GM21381 (cell line): ENCODE data around the gene APPL2.
"Not testable (repeated sequence)": the region's sequence is repeated elsewhere in the genome, so short reads cannot be mapped to it uniquely, and the experiment has no call there.

Source experiments
- ATAC-seq: cut with Tn5 transposase; IDR thresholded peaks from one replicate; pipeline ENCODE4 v1.9.1; 2021; ENCODE audit warnings: mild to moderate bottlenecking, moderate library complexity; ENCODE audit not compliant: unreplicated experiment

Gene APPL2

GRCh38 chr12:105257321-105257728 is 21.4 kb upstream of the APPL2 start:
- ATAC-seq = no peak

DNA sequence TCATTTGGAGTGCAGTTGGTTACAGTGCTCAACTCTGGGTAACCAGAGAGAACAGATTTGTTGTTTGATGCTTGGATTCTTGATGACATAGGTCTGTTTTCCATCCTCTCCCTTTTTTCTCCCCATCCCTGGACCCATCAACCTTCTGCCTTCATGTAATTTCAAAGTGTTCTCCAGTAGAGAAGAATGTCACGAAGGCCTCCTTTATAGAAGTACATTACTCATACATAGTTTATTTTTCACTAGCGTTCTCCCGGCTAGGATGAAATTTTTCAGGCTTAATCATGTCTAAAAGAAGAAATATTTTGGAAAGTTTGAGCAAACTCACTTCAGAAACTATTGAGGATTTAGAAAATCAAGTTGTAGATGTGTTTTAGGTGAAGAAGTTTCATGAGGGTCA is 20.9 kb upstream of the APPL2 start:
- no peak for ATAC-seq

GRCh38 chr12:105256431-105256830 is 20.5 kb upstream of the APPL2 start:
- not testable (repeated sequence) for ATAC-seq

GRCh38 chr12:105256011-105256410 is 20.0 kb upstream of the APPL2 start:
- ATAC-seq = no peak

GRCh38 chr12:105253866-105254513 is 18.0 kb upstream of the APPL2 start:
- ATAC-seq = no peak

GRCh38 chr12:105252901-105253300 is 16.9 kb upstream of the APPL2 start:
- no peak for ATAC-seq

DNA sequence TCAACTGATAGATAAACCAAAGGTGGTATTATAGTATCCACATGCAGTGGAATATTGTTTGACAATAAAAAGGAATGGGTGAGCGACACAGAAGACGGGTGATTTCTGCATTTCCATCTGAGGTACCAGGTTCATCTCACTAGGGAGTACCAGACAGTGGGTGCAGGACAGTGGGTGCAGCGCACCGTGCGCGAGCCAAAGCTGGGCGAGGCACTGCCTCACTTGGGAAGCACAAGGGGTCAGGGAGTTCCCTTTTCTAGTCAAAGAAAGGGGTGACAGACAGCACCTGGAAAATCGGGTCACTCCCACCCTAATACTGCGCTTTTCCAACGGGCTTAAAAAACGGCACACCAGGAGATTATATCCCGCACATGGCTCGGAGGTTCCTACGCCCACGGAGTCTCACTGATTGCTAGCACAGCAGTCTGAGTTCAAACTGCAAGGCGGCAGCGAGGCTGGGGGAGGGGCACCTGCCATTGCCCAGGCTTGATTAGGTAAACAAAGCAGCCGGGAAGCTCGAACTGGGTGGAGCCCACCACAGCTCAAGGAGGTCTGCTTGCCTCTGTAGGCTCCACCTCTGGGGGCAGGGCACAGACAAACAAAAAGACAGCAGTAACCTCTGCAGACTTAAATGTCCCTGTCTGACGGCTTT is 9.9 kb upstream of the APPL2 start:
- not testable (repeated sequence) for ATAC-seq

- ATAC-seq = no peak
These were observed 9.3 kb upstream of the APPL2 start for GRCh38 chr12:105245291-105245690.

GRCh38 chr12:105240228-105240627 is 4.3 kb upstream of the APPL2 start:
- no peak for ATAC-seq

DNA sequence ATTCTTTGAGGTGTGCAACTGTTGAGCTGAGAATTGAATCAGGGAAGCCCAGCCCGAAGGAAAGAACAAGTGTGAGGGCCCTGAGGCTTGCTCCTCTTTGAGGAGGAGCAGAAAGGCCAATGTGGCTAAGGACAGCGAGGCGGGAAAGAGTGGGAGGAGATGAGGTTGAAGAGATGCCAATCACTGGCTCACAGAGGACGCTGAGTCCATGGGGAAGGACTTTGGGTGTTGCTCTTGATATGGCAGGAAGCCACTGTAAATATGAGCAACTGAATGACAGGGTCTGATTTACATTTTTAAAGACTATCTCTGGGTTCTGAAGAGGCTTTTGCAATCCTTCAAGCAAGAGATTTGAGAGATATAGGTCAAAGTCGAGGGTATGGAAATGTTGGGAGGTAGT is 3.3 kb upstream of the APPL2 start:
- ATAC-seq = no peak

GRCh38 chr12:105237666-105238065 is 1.7 kb upstream of the APPL2 start:
- ATAC-seq = no peak

DNA sequence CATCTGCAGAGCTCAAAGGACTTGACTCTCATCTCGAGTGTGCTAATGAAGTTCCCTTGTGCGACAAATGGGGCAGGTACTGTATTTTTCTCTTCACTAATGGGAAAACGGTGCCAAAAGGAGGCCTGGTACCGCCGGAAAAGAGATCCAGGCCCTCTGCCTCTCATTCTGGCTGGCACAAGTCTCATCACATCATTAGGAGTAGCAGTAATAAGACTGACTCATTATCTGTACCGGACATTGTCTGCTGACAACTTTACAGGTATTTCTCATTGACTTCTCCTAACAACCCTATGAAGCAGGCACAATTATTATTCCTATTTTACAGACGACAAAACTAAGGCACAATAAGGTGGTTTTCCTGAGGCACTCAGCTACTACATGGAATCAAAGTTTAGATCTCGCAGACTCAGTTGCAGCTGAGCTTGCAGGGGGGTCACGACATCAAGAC is 668 bp downstream of the APPL2 start:
- ATAC-seq = no peak

- no peak for ATAC-seq
These were observed 1.8 kb downstream of the APPL2 start for GRCh38 chr12:105234197-105234596.

DNA sequence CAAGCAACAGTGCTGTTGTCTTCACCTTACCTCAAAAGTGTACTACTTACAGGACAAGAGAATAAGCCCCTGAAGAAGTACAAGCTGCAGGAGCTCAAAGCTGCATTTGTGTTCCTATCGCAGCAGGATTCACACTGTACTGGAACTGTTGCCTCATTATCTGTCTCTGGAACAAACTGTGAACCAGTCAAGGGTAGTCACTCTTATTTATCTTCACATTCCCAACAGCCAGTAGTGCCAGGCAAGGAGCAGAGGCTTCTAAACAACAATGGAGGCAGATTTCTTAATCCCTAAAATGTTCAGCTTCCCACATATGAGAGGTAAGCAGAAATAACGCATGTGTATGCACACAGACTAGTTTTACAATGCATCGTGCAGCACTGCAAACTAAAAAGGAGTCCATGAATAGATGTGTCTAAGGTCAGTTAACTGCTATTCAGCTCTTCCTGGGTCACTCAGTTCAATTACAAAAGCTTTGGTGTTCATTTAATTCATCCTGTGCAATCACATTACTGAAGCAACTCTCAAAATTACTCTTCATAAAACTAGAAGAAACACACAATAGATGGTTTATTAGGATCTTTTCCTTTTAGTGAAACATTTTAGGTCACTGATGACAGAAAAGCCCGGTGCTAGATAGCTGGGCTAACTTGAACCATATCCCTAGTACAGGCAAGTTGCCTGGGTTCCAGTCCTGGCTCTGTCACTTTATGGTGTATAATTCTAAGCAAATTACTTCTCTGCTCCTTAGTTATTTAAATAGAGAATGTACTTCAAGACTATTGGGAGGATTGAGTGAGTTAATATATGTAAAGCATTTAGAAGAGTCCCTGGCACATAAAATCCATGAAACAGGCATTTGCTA is 2.7 kb downstream of the APPL2 start:
- ATAC-seq = no peak

- ATAC-seq = no peak
These were observed 4.6 kb downstream of the APPL2 start for GRCh38 chr12:105231396-105231795.

DNA sequence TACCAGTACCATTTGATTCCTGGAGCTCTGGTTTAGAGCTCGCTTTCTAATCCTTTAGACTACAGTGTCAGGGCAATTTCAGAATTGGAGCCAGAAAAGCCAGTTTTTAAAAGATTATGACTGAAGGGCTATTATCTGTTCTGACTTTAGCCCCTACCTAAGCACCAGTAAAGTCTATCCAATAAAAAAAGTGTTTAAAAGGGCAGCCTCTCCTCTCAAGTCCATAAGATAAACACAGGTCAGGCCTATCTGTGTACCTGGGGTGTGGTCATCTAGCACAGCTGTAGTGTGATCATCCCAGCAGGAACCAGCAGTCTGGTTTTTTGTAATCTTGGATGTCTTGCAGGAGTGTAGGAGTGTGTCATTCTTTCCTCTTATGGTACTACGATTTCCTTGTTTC is 6.6 kb downstream of the APPL2 start:
- ATAC-seq = no peak

- no peak for ATAC-seq
These were observed 7.0 kb downstream of the APPL2 start for GRCh38 chr12:105228966-105229365.

DNA sequence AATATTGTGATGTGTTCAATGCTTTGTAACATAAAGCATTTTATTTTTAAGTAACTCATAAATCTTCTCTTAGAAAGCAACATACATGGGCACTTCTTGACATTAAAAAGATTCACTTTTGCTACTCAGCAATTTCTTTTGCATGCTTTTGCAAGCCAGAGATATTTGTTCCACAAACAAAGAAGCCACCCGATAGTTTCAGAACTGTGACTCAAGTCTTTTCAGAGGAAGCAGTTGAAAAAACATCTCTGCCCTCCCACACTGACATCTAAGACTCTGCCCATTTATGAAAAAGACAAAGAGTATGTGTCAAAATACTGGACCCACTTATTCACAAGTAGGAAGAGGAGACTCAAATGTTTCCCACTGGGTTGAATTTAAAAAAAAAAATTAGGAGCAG is 7.5 kb downstream of the APPL2 start:
- ATAC-seq = no peak

DNA sequence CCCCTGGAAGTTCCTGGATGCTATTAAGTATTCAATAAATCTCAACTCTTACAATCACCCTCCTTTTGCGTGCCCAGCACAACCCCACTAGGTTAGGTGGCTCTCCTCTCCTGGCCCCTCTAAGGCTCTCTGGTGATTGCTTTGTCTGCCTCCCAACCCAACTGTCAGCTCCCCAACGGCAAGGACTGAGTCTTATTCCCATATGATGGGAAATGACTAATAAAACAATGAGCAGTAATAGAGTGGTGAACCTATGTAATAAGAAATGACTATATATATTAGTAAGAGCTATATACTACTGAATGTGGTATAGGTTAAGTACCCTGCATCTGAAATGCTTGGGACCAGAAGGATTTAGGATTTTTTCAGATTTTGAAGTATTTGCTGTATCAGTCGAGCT is 8.1 kb downstream of the APPL2 start:
- ATAC-seq = no peak

GRCh38 chr12:105226219-105226618 is 9.8 kb downstream of the APPL2 start:
- no peak for ATAC-seq

DNA sequence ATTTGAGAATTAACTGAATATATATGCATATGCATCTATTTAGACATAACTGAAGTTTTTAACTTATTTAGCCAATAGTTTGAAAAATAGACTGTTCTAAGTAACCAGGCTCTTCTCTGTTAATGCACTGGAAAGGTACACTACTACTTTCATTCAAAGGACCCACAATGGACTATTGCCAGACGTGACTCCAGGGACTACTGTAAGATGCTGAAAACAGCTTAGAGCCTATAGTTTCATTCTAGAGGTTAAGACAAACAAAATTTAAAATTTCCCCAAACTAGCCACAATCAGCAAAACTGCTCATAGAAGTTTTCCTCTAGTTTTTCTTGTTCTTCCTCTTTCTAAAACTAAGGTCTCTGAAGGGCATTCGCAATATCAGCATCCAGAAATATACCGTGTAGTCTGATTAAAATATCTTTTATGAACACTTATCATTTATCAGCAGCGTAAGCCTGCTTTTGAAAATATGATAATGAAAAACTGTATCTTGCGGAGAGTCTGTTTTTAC is 10.4 kb downstream of the APPL2 start:
- no peak for ATAC-seq

GRCh38 chr12:105224399-105224798 is 11.6 kb downstream of the APPL2 start:
- no peak for ATAC-seq
